Measurements from ENCODE around the gene GPHA2.

DNA sequence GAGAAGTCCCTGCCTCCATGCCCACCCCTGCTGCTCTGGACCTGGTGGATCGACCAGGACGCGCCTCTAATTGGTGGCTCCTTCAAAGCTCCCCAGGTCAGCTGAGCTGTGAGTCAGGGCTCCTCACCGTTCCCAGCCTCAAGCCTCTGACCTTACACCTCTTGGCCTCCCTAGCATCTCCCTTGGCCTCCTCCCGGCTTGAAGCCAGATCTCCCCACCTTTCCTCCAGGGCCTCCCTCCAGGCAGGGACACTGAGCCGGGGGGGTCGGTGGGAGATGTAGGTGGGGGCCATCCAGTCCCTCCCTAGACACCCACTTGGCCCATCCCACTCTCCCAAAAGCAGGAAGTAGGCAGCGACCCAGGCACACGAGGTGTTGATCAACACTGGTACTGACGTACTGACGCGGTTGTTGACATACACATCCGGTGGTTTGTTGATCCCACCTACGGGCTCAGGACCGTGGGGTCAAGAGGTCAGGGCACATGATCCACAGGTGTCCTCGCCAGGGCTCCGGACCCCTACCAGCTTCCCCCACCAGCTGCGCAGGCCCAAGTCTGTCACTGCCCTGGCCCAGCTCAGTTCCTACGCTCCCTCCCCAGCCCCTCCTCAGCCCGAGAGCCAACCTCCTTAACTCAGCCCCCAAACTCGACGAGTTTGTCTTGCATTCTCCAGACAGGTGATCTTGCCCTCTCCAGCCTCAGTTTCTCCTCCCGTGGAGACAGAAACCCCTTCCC, 19.5 kb downstream of the GPHA2 start:
- TF ChIP-seq, protein P1, sequence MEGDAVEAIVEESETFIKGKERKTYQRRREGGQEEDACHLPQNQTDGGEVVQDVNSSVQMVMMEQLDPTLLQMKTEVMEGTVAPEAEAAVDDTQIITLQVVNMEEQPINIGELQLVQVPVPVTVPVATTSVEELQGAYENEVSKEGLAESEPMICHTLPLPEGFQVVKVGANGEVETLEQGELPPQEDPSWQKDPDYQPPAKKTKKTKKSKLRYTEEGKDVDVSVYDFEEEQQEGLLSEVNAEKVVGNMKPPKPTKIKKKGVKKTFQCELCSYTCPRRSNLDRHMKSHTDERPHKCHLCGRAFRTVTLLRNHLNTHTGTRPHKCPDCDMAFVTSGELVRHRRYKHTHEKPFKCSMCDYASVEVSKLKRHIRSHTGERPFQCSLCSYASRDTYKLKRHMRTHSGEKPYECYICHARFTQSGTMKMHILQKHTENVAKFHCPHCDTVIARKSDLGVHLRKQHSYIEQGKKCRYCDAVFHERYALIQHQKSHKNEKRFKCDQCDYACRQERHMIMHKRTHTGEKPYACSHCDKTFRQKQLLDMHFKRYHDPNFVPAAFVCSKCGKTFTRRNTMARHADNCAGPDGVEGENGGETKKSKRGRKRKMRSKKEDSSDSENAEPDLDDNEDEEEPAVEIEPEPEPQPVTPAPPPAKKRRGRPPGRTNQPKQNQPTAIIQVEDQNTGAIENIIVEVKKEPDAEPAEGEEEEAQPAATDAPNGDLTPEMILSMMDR (IDR thresholded peaks at IDR 0.05; ENCODE audit: insufficient read depth, low read length, poor library complexity, severe bottlenecking), result no peak
- TF ChIP-seq EZH2phosphoT487 (conservative IDR thresholded peaks at IDR 0.05; ENCODE audit: low read length), result no peak

All from SU-DHL-6 (cell line).